ENCODE data around the gene RASL11B. TPM values are rescaled to one million over a fixed set of nuclear protein-coding genes. Genes with fewer than 3 reads are reported as not detected.
A peak's percentile ranks its signal among the peaks of the same experiment; 100 is the strongest.

The RASL11B gene
- polyA plus RNA-seq, 4 donors: 26.7 to 49.2 (median 37.6) TPM

DNA sequence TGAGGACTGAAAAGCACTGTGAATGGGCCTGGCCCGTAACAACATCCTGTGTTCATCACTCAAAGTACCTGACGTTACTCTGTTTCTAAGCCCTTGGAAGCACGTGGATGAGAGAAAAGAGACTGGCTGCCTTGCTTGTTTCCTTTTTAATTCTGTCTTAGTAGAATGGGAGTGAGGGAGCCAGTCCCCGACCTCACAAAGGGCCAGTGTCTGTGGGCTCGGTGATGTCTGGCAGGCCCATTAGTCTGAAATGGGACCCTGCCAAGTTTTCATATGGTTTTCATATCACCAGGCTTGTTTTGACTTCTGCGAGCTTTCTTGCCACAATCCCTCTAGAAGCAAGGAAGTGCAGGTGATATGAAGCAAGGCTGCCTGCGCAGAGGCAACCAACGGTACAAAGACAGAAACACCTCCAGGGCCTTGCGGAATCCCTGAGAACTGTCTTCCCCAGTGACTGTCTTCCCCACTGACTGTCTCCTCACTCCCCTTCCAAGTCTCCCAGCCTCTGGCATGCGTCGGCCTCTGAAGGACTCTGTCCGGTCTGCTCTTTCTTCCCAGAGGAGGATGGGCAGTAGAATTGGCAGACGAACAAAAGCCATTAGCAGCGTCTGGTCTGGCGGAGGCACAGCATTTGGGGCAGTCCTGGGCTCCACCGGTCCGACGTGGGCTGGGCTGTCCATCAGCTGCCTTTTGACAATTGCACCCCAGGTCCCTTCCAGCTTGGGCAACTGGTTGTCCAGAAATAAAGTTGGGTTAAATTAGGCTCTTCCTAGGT is 20.2 kb upstream of the RASL11B start:
- no peak for DNase-seq (ENCODE audit: low read depth in 4 of 4, low spot score in 3 of 4)

GRCh38 chr4:52842792-52843191 is 19.3 kb upstream of the RASL11B start:
- DNase-seq (ENCODE audit: low read depth in 4 of 4, low spot score in 3 of 4): no peak

- DNase-seq (ENCODE audit: low read depth in 4 of 4, low spot score in 3 of 4): no peak
These were observed 18.8 kb upstream of the RASL11B start for GRCh38 chr4:52843351-52843750.

DNA sequence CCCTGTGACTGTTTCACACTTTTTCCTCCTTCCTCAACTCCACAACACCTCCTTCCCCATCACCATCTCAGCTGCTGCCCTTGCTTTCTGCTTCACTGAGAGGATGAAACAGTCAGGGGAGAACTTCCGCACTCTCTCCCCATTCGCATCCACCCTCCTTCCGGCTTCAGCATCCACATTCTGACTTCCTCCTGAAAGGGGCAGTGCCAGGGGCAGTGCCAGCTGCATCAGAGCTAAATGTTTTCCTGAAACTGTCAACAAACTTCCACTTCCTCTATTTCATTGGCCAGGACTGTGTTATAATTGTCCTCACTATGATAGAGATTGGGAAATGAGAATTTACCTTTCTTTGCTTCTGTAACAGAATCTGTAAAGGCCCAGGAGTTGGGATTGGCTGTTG is 18.2 kb upstream of the RASL11B start:
- no peak for DNase-seq (ENCODE audit: low read depth in 4 of 4, low spot score in 3 of 4)

- no peak for DNase-seq (ENCODE audit: low read depth in 4 of 4, low spot score in 3 of 4)
These were observed 17.5 kb upstream of the RASL11B start for GRCh38 chr4:52844596-52844995.

GRCh38 chr4:52846502-52846901 is 15.6 kb upstream of the RASL11B start:
- DNase-seq (ENCODE audit: low read depth in 4 of 4, low spot score in 3 of 4): no peak

GRCh38 chr4:52848254-52848653 is 13.9 kb upstream of the RASL11B start:
- no peak for DNase-seq (ENCODE audit: low read depth in 4 of 4, low spot score in 3 of 4)

- no peak for DNase-seq (ENCODE audit: low read depth in 4 of 4, low spot score in 3 of 4)
These were observed 11.6 kb upstream of the RASL11B start for GRCh38 chr4:52850406-52851124.

DNA sequence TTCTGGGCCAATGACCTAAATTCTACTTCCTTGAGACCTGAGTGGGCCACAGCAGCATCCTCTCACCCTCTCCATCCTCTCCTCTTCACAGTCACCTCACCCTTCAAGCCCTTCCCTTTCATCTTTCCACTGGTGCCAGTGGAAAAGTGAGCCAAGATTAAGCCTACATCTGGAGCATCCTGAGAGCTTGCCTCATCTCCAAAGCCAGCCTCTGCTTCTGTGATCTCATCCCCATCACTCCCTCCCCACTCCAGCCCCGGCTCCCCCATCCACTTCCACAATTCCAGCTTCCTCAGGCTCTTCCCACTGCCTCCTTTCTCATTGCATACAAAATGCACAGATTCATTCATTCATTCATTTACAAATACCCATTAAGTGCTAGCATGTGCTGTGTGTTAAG is 10.1 kb upstream of the RASL11B start:
- DNase-seq (ENCODE audit: low read depth in 4 of 4, low spot score in 3 of 4): no peak

DNA sequence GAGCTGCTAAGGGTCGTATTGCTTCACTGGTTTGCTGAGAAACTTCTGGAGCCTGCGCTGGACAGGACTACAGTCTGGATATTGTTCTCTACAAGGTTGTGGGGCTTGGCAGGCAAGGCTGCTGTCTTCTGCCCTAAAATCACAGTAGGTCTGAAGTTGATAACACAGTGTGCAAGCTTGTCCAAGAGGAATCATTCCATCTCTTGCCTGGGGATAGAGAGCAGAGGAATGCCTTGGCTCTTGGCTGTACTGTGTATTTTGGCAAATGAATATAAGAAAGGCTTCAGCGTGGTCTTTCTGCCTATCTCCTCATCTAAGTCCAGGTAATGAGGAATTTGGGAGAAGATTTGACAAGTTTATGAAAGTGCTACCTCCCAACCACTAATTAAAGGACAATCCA is 9.4 kb upstream of the RASL11B start:
- DNase-seq (ENCODE audit: low read depth in 4 of 4, low spot score in 3 of 4): no peak

GRCh38 chr4:52853351-52853750 is 8.8 kb upstream of the RASL11B start:
- no peak for DNase-seq (ENCODE audit: low read depth in 4 of 4, low spot score in 3 of 4)

DNA sequence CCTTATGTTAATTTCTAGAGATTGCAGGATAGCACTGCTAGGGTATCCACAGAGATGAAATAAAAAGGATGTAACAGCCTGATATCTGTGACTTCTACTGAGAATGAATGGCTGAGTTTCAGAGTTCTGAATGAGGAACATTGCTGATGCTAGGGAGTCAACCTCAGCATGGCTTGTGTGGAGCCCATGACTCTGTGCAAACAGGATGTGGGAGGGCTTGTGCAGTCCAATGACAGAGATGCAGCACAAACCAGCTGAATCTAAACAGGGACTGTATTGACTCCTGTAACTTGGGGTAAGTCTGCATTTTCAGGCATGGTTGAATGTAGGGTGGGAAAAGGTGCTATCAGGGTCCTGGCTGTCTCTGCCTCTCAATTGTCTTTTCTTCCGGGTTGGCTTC is 5.3 kb upstream of the RASL11B start:
- DNase-seq (ENCODE audit: low read depth in 4 of 4, low spot score in 3 of 4): no peak

DNA sequence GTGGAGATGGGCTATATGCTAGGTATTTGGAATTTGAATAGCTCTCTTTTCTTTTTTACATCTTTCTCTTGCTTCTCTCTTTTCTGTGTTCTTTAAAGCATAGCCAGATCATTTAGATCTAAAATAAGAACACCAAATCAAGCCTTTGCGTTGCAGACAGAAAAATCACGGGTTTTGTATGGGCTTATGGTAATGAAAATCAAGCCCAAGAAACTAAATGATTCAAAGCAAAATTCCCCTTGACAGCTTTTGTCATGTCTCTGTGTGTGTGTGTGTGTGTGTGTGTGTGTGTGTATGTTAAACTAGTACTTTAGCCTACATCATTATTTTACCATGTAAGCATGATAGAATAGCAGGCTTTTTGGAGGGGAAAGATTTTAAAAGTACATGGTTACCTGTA is 1.8 kb upstream of the RASL11B start:
- DNase-seq (ENCODE audit: low read depth in 4 of 4, low spot score in 3 of 4): no peak

DNA sequence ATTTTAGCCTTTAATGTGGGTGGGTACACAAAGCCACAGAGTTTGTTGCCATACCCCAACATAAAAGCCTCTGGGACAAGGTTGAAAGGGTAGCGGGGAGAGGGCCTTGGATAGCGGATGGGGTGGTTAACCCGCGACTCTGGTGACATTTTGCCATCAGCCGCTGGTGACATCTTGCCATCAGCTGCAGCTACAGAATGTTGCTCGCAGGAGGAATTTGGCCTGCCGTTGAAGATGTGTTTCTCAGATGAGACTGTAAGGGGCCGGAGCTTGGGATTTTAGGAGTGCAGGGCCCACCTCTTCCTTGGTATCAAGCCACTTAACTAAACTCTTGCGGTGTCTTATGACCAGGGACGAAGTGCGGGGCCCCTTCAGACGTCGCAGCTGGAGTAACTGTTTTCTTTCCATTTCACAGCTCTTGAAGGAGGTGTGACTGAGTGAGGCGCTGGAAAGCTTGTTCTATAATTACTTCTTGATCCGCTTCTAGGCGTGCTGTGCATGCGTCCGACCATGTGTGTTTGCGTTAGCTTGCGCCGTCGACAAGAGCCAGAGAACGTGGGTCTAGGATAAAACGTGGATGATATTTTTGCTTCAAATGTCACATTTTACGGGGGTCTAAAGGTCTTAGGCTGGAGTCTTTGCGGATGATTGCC is 820 bp upstream of the RASL11B start:
- no peak for DNase-seq (ENCODE audit: low read depth in 4 of 4, low spot score in 3 of 4)

DNA sequence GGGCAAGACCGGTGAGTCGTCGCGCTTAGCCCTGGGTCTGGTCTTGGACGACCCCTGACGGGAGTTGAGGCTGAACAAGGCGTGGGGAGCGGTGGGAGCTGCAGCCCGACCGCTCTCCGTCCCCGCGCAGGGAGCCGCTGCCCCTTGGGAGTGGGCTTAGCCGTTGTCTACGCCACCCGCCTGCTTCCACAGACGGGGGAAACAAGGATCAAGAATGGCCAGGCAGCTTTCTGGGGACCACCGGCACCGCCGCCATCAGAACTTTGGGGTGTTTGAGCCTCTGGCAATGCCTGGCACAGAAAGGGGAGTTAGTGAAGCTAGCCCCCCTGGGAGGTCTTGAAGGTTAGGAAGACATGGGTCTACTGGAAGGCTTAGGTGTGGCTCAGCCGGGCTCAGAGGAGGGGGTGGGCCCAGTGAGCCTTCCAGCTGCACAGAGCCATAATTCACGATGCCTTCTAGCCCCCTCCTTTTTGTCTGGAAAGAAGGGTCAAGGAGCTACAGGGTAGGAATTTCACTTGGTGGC is 583 bp downstream of the RASL11B start:
- DNase-seq (ENCODE audit: low read depth in 4 of 4, low spot score in 3 of 4): no peak

DNA sequence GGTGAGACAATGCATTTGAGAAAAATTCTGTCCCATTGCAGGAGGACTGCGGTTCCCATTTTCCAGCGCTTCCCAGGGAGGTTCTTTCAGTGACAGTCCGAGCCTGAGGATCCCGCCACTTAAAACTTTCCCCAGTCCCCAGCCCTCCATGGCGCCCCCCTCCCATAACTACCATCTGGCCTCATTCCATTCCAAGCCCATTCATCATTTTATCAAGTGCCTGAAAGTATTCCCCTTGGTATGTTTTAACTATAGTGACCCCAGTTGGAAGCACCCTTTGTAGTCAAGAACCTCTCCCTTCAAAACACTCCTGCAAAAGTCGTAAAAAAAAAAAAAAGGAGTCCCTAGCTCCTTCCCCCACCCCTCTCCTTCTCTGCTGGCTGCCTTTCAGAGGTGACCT is 1.2 kb downstream of the RASL11B start:
- no peak for DNase-seq (ENCODE audit: low read depth in 4 of 4, low spot score in 3 of 4)

- no peak for DNase-seq (ENCODE audit: low read depth in 4 of 4, low spot score in 3 of 4)
These were observed 2.7 kb downstream of the RASL11B start for GRCh38 chr4:52864793-52865192.

GRCh38 chr4:52865300-52865699 is 3.2 kb downstream of the RASL11B start:
- no peak for DNase-seq (ENCODE audit: low read depth in 4 of 4, low spot score in 3 of 4)

DNA sequence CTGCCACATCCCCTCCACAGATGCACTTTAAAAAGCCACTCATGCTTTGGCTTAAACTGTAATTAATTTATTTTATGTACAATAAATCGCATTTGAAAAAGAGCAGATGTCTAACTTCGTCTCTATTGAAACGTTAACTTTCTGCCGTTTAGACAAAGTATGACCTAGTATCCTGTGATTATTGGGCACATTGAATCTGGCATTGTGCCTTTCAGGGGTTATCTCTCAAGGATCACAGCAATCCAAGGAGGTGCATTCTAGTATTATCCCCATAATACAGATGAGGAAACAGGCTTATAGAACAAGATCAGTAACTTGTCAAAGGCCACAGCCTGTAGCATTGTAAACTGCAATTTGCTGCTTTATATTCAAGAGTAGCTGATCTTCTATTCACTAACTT is 4.6 kb downstream of the RASL11B start:
- DNase-seq (ENCODE audit: low read depth in 4 of 4, low spot score in 3 of 4): no peak

DNA sequence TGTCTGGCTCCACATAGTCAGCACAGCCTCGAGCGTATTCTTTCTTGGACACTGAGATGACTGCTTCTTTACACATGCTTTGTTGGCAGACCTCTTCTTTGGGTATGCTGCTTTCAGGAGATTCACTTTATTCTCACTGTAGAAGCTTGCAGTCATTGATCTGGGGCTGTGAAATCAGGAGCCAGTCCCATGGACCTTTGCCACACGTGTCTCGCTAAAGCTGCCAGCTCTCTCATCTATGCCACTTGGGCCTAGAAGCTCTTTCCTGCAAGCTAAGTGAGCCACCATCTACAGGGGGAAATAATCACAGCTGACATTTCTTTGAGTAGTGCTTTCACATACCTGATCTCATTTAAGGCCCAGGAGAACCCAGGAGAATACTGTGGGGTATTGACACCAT is 5.0 kb downstream of the RASL11B start:
- no peak for DNase-seq (ENCODE audit: low read depth in 4 of 4, low spot score in 3 of 4)

DNA sequence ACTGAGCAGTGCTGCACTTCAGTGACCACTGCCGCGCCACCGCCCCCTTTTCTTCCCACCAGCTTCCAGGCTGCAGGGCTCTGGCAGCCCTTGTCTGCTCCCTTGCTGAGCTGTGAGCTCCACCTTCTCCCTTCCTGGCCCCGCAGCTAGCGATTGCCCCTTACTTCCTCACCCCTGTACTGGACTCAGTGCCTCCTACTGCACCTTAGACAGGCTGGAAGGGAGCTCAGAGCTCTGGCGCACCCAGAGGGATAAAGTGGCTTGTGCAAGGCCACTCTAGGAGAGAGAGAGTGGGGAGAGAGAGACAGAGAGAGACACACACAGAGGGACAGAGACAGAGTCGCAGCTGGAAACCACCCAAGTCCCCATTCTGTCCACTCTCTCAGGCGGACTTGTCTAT is 6.0 kb downstream of the RASL11B start:
- peak in 1 of 4 donors; percentile 48 for DNase-seq (ENCODE audit: low read depth in 4 of 4, low spot score in 3 of 4)

DNA sequence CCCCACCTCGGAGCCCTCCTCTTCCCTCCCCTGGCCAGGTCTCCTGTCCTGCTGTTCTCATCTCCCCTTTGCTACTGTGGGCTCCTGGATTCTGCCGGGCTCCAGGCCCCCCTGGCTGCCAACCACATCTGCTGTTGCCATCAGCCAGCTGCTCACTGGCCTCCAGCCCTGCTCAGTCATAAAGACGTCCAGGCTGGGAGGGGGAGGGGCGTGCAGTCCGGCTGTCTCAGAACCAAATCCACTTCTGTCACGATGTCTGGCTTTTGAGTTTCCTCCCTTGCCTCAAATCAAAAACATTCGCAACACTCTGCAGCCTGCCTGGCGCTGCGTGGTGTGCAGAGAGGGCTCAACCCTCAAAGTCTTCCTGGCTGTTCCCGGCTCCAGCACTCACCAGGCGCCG is 7.1 kb downstream of the RASL11B start:
- DNase-seq (ENCODE audit: low read depth in 4 of 4, low spot score in 3 of 4): no peak
